Measurements from ENCODE around the gene SCART1.
"Not testable (repeated sequence)": the region's sequence is repeated elsewhere in the genome, so short reads cannot be mapped to it uniquely, and the experiment has no call there.

Gene SCART1

GRCh38 chr10:133422807-133423771 lies 30.7 kb upstream of the SCART1 start:
- H3K4me3 ChIP-seq (ENCODE audit: low read depth, low read length) = no peak overlapping the region
- no peak for TF ChIP-seq CTCF (IDR thresholded peaks at IDR 0.05; ENCODE audit: borderline replicate concordance, insufficient read depth, low read depth, low read length)

- not testable (repeated sequence) for H3K4me3 ChIP-seq (ENCODE audit: low read depth, low read length)
Measured at GRCh38 chr10:133424102-133424501, 29.6 kb upstream of the SCART1 start.

GRCh38 chr10:133424601-133425000 lies 29.1 kb upstream of the SCART1 start, which contains the start of gene SPRN:
Gene SPRN, minus strand, starts transcription at chr10:133424625. Its CDS starts 944 bp downstream, at chr10:133423681.
- not testable (repeated sequence) for H3K4me3 ChIP-seq (ENCODE audit: low read depth, low read length)

- not testable (repeated sequence) for H3K4me3 ChIP-seq (ENCODE audit: low read depth, low read length)
Measured at GRCh38 chr10:133429571-133429970, 24.2 kb upstream of the SCART1 start.

- H3K4me3 ChIP-seq (ENCODE audit: low read depth, low read length) = not testable (repeated sequence)
Measured at GRCh38 chr10:133431888-133432613, 21.7 kb upstream of the SCART1 start.

GRCh38 chr10:133432789-133433188 lies 21.0 kb upstream of the SCART1 start:
- H3K4me3 ChIP-seq (ENCODE audit: low read depth, low read length) = not testable (repeated sequence)

GRCh38 chr10:133438711-133439273 lies 15.0 kb upstream of the SCART1 start:
- peak; percentile 51 for TF ChIP-seq CTCF (IDR thresholded peaks at IDR 0.05; ENCODE audit: borderline replicate concordance, insufficient read depth, low read depth, low read length)
- no peak overlapping the region for H3K4me3 ChIP-seq (ENCODE audit: low read depth, low read length)

- TF ChIP-seq CTCF (IDR thresholded peaks at IDR 0.05; ENCODE audit: borderline replicate concordance, insufficient read depth, low read depth, low read length) = no peak
- no peak overlapping the region for H3K4me3 ChIP-seq (ENCODE audit: low read depth, low read length)
Measured at GRCh38 chr10:133439517-133440461, 14.0 kb upstream of the SCART1 start.

- TF ChIP-seq CTCF (IDR thresholded peaks at IDR 0.05; ENCODE audit: borderline replicate concordance, insufficient read depth, low read depth, low read length) = no peak
- no peak overlapping the region for H3K4me3 ChIP-seq (ENCODE audit: low read depth, low read length)
Measured at GRCh38 chr10:133440633-133441285, 13.0 kb upstream of the SCART1 start.

GRCh38 chr10:133441356-133441755 lies 12.4 kb upstream of the SCART1 start:
- not testable (repeated sequence) for H3K4me3 ChIP-seq (ENCODE audit: low read depth, low read length)
